Sigmoid colon (tissue), 4 donors: ENCODE measurements around the gene FOXK2.

Source experiments
- CTCF ChIP-seq, 4 experiments: fragments of 450-650 bp in 3 of 4; fragments of 200-600 bp in 1 of 4; IDR thresholded peaks; one replicate each; pipeline ENCODE4 v1.5.1; 2016 to 2019; ENCODE audit warnings: antibody characterized with exemption in 4 of 4, mild to moderate bottlenecking in 3 of 4, moderate library complexity in 2 of 4
- EP300 ChIP-seq, 4 donors: sonication (generic); formaldehyde crosslinking; IDR thresholded peaks; one replicate each; pipeline ENCODE4 v1.6.1; 2017; ENCODE audit warnings: antibody characterized with exemption in 4 of 4
- POLR2A ChIP-seq, 2 donors: fragments of 450-650 bp; IDR thresholded peaks; one replicate each; pipeline ENCODE4 v1.6.1; 2016; ENCODE audit warnings: antibody characterized with exemption in 2 of 2, mild to moderate bottlenecking in 2 of 2, moderate library complexity in 2 of 2

- TF ChIP-seq POLR2A (IDR thresholded peaks at IDR 0.05) = no peak
- TF ChIP-seq CTCF (IDR thresholded peaks at IDR 0.05) = no peak
- no peak for TF ChIP-seq EP300 (IDR thresholded peaks at IDR 0.05)
Observed at GRCh38 chr17:82565551-82565950, 46.0 kb downstream of the FOXK2 start.
